ENCODE results near the gene AMOTL2.

AMOTL2 gene

GRCh38 chr3:134365766-134366065 lies 8.5 kb downstream of the AMOTL2 start:
- DNase-seq = no peak

- no peak for DNase-seq
Measured at GRCh38 chr3:134364936-134365765, 9.1 kb downstream of the AMOTL2 start.

GRCh38 chr3:134364061-134364935 lies 9.9 kb downstream of the AMOTL2 start:
- DNase-seq = peak; percentile 99

- no peak for DNase-seq
Measured at GRCh38 chr3:134363381-134363755, 10.9 kb downstream of the AMOTL2 start.

- no peak for DNase-seq
Measured at GRCh38 chr3:134362670-134363380, 11.4 kb downstream of the AMOTL2 start.

GRCh38 chr3:134362221-134362620 lies 12.0 kb downstream of the AMOTL2 start:
- DNase-seq = no peak

GRCh38 chr3:134361162-134361835 lies 12.9 kb downstream of the AMOTL2 start:
- DNase-seq = no peak

GRCh38 chr3:134360046-134360445 lies 14.2 kb downstream of the AMOTL2 start:
- no peak for DNase-seq

GRCh38 chr3:134359121-134360010 lies 14.9 kb downstream of the AMOTL2 start:
- DNase-seq = no peak

- peak; percentile 99 for DNase-seq
Measured at GRCh38 chr3:134357914-134358811, 16.1 kb downstream of the AMOTL2 start.

- no peak for DNase-seq
Measured at GRCh38 chr3:134357261-134357913, 16.9 kb downstream of the AMOTL2 start.

- no peak for DNase-seq
Measured at GRCh38 chr3:134356411-134357040, 17.7 kb downstream of the AMOTL2 start.

- no peak for DNase-seq
Measured at GRCh38 chr3:134355416-134355815, 18.8 kb downstream of the AMOTL2 start.

- DNase-seq = no peak
Measured at GRCh38 chr3:134354612-134355251, 19.5 kb downstream of the AMOTL2 start.

GRCh38 chr3:134353831-134354611 lies 20.2 kb downstream of the AMOTL2 start:
- no peak for DNase-seq

- no peak for DNase-seq
Measured at GRCh38 chr3:134353171-134353825, 20.9 kb downstream of the AMOTL2 start.

- DNase-seq = no peak
Measured at GRCh38 chr3:134352031-134352671, 22.1 kb downstream of the AMOTL2 start.
